ENCODE data around the gene TAF11L5. TPM values are rescaled to one million over a fixed set of nuclear protein-coding genes. Genes with fewer than 3 reads are reported as not detected.

TAF11L5 gene
- total RNA-seq, 1 donor from 2014 or later, result not detected

Other genes with a start within 250 kb of the TAF11L5 start
- gene TAF11L2, start 27.0 kb upstream of the TAF11L5 start, total RNA-seq, result not detected in 2 replicates
- not detected in 2 replicates for gene TAF11L3, start 6.9 kb upstream of the TAF11L5 start, total RNA-seq
- gene TAF11L4, start 3.4 kb upstream of the TAF11L5 start, total RNA-seq, result not detected in 2 replicates
- gene TAF11L6, start 3.4 kb downstream of the TAF11L5 start, total RNA-seq, result not detected in 2 replicates
- gene TAF11L7, start 60.5 kb downstream of the TAF11L5 start, total RNA-seq, result not detected in 2 replicates
- gene TAF11L8, start 65.7 kb downstream of the TAF11L5 start, total RNA-seq, result not detected in 2 replicates
- gene TAF11L9, start 69.2 kb downstream of the TAF11L5 start, total RNA-seq, result not detected in 2 replicates
- not detected in 2 replicates for gene TAF11L10, start 72.6 kb downstream of the TAF11L5 start, total RNA-seq
- gene TAF11L11, start 78.9 kb downstream of the TAF11L5 start, total RNA-seq, result not detected in 2 replicates
- gene TAF11L12, start 85.2 kb downstream of the TAF11L5 start, total RNA-seq, result not detected in 2 replicates
- gene TAF11L13, start 106.9 kb downstream of the TAF11L5 start, total RNA-seq, result not detected in 2 replicates
- not detected in 2 replicates for gene TAF11L14, start 109.2 kb downstream of the TAF11L5 start, total RNA-seq